ENCODE measurements around the gene DNAJB9. TPM values are rescaled to one million over a fixed set of nuclear protein-coding genes. Genes with fewer than 3 reads are reported as not detected.

The DNAJB9 gene
- total RNA-seq, 1 donor from 2014 or later, result 16.2 TPM

GRCh38 chr7:108614896-108615295 is 45.2 kb downstream of the DNAJB9 start:
- no peak overlapping the region for H3K27ac ChIP-seq (ENCODE audit: low read depth, low read length)
- no peaks in the 10 kb centered on the region for H3K27me3 ChIP-seq (ENCODE audit: control insufficient read depth in 3 of 3, insufficient read depth in 3 of 3, low read length in 3 of 3)
- no peak overlapping the region for H3K9ac ChIP-seq (ENCODE audit: low read depth in 1 of 3, low read length in 3 of 3)
- H3K4me1 ChIP-seq (ENCODE audit: control insufficient read depth in 3 of 3, insufficient read depth in 3 of 3, low read length in 3 of 3), result no peaks in the 10 kb centered on the region
- H3K9me3 ChIP-seq (ENCODE audit: control insufficient read depth in 3 of 3, low read length in 3 of 3), result no peaks in the 10 kb centered on the region
- H3K36me3 ChIP-seq (ENCODE audit: control insufficient read depth in 3 of 3, insufficient read depth in 3 of 3, low read length in 3 of 3), result no peaks in the 10 kb centered on the region
- H3K4me3 ChIP-seq (ENCODE audit: low read length in 3 of 3), result no peak overlapping the region

GRCh38 chr7:108618056-108618455 is 48.4 kb downstream of the DNAJB9 start:
- Histone ChIP-seq H3K9ac (ENCODE audit: low read depth in 1 of 3, low read length in 3 of 3) (no peak overlapping the region), H3K27ac (ENCODE audit: low read depth, low read length) (no peak overlapping the region), H3K9me3 (ENCODE audit: control insufficient read depth in 3 of 3, low read length in 3 of 3) (no peaks in the 10 kb centered on the region), H3K27me3 (ENCODE audit: control insufficient read depth in 3 of 3, insufficient read depth in 3 of 3, low read length in 3 of 3) (no peaks in the 10 kb centered on the region), H3K4me3 (ENCODE audit: low read length in 3 of 3) (no peak overlapping the region), H3K36me3 (ENCODE audit: control insufficient read depth in 3 of 3, insufficient read depth in 3 of 3, low read length in 3 of 3) (no peaks in the 10 kb centered on the region), H3K4me1 (ENCODE audit: control insufficient read depth in 3 of 3, insufficient read depth in 3 of 3, low read length in 3 of 3) (no peaks in the 10 kb centered on the region)

- H3K4me1 ChIP-seq (ENCODE audit: control insufficient read depth in 3 of 3, insufficient read depth in 3 of 3, low read length in 3 of 3), result no peaks in the 10 kb centered on the region
- H3K27me3 ChIP-seq (ENCODE audit: control insufficient read depth in 3 of 3, insufficient read depth in 3 of 3, low read length in 3 of 3), result no peaks in the 10 kb centered on the region
- H3K9ac ChIP-seq (ENCODE audit: low read depth in 1 of 3, low read length in 3 of 3), result no peak overlapping the region
- H3K36me3 ChIP-seq (ENCODE audit: control insufficient read depth in 3 of 3, insufficient read depth in 3 of 3, low read length in 3 of 3), result no peaks in the 10 kb centered on the region
- H3K27ac ChIP-seq (ENCODE audit: low read depth, low read length), result no peak overlapping the region
- H3K9me3 ChIP-seq (ENCODE audit: control insufficient read depth in 3 of 3, low read length in 3 of 3), result no peaks in the 10 kb centered on the region
- no peak overlapping the region for H3K4me3 ChIP-seq (ENCODE audit: low read length in 3 of 3)
Measured at GRCh38 chr7:108623220-108623619, 53.5 kb downstream of the DNAJB9 start.

Other genes with a start within 250 kb of the DNAJB9 start
- 13.6 TPM for gene NRCAM, start 113.4 kb upstream of the DNAJB9 start, total RNA-seq
- gene PNPLA8, start 43.7 kb upstream of the DNAJB9 start, total RNA-seq, result 16.2 TPM
- gene THAP5, start 168 bp upstream of the DNAJB9 start, total RNA-seq, result 12.0 TPM

Measured in skeletal muscle tissue (tissue), 4 donors.